Neural crest cell (in vitro differentiated cells): Measurements from ENCODE around the gene FKBP5. TPM values are rescaled to one million over a fixed set of nuclear protein-coding genes. Genes with fewer than 3 reads are reported as not detected.

Source experiments
- DNase-seq: peaks from one replicate; pipeline ENCODE4 v3.0.0; 2021; ENCODE audit warnings: low read depth, mixed read lengths, low spot score
- H3K27ac Mint-ChIP-seq: one replicate; pipeline ENCODE4 v1.8.0; 2021; ENCODE audit warnings: mild to moderate bottlenecking, mixed read lengths; ENCODE audit not compliant: unreplicated experiment
- H3K27me3 Mint-ChIP-seq: 2 replicates; pipeline ENCODE4 v1.8.0; 2021; ENCODE audit warnings: low read depth, mild to moderate bottlenecking, mixed read lengths
- H3K36me3 Mint-ChIP-seq: 2 replicates; pipeline ENCODE4 v1.8.0; 2021; ENCODE audit warnings: low read depth, mild to moderate bottlenecking, mixed read lengths
- H3K4me1 Mint-ChIP-seq: 2 replicates; pipeline ENCODE4 v1.8.0; 2021; ENCODE audit warnings: mixed read lengths
- H3K4me3 Mint-ChIP-seq: one replicate; pipeline ENCODE4 v1.8.0; 2021; ENCODE audit warnings: mild to moderate bottlenecking, mixed read lengths
- H3K9me3 Mint-ChIP-seq: 2 replicates; pipeline ENCODE4 v1.8.0; 2021; ENCODE audit warnings: mixed read lengths
- CTCF ChIP-seq: fragments of 200-600 bp; sonication (generic); conservative IDR thresholded peaks from 2 replicates; pipeline ENCODE4 v1.5.0; 2021; ENCODE audit warnings: antibody characterized with exemption, mild to moderate bottlenecking
- total RNA-seq: library from RNA; stranded (reverse); gene quantifications from 2 replicates; pipeline ENCODE4 v1.2.1, GENCODE V29; 2021

The FKBP5 gene
- total RNA-seq, 1 donor from 2014 or later = 39.6 TPM

DNA sequence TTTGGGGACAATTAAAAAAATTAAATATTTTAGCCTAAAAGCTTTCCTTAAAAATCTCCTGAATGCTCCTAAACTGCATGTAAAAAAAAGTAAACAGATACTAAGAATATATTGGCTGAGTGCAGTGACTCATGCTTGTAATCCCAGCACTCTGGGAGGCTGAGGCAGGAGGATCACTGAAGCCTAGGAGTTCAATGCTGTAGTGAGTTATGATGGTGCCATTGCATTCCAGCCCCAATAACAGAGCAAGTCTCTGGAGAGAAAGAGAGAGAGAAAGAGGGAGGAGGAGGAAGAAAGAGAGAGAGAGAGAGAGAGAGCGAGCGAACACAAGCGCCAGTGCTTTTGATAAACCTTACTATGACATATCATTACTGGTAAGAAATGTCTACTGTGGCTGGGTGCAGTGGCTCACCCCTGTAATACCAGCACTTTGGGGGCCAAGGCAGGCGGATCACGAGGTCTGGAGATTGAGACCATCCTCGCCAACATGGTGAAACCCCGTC, 58.8 kb downstream of the FKBP5 start:
- DNase-seq = no peak
- no peaks in the 10 kb centered on the region for H3K4me1 Mint-ChIP-seq
- no peaks in the 10 kb centered on the region for H3K27me3 Mint-ChIP-seq
- no peak overlapping the region for H3K27ac Mint-ChIP-seq
- H3K4me3 Mint-ChIP-seq = no peak overlapping the region
- H3K9me3 Mint-ChIP-seq = no peaks in the 10 kb centered on the region
- no peak for TF ChIP-seq CTCF
- H3K36me3 Mint-ChIP-seq = peaks cover 7% of the 10 kb centered on the region

GRCh38 chr6:35626401-35626800, 62.3 kb downstream of the FKBP5 start:
- Mint-ChIP-seq H3K9me3 (no peaks in the 10 kb centered on the region), H3K36me3 (peaks cover 11% of the 10 kb centered on the region), H3K27me3 (no peaks in the 10 kb centered on the region), H3K27ac (no peak overlapping the region), H3K4me1 (no peaks in the 10 kb centered on the region), H3K4me3 (no peak overlapping the region)
- no peak for TF ChIP-seq CTCF
- no peak for DNase-seq

- H3K9me3 Mint-ChIP-seq = no peaks in the 10 kb centered on the region
- TF ChIP-seq CTCF = peak; percentile 54
- DNase-seq = no peak
- peaks cover 7% of the 10 kb centered on the region for H3K36me3 Mint-ChIP-seq
- H3K4me3 Mint-ChIP-seq = no peak overlapping the region
- no peaks in the 10 kb centered on the region for H3K4me1 Mint-ChIP-seq
- no peak overlapping the region for H3K27ac Mint-ChIP-seq
- no peaks in the 10 kb centered on the region for H3K27me3 Mint-ChIP-seq
These were observed 64.2 kb downstream of the FKBP5 start for GRCh38 chr6:35624341-35625070.

GRCh38 chr6:35622283-35622682, 66.4 kb downstream of the FKBP5 start:
- H3K36me3 Mint-ChIP-seq = peaks cover 7% of the 10 kb centered on the region
- no peaks in the 10 kb centered on the region for H3K9me3 Mint-ChIP-seq
- H3K27me3 Mint-ChIP-seq = no peaks in the 10 kb centered on the region
- H3K4me1 Mint-ChIP-seq = no peaks in the 10 kb centered on the region
- H3K27ac Mint-ChIP-seq = no peak overlapping the region
- no peak for DNase-seq
- no peak overlapping the region for H3K4me3 Mint-ChIP-seq
- TF ChIP-seq CTCF = no peak

- peaks cover 4% of the 10 kb centered on the region for H3K36me3 Mint-ChIP-seq
- no peak overlapping the region for H3K27ac Mint-ChIP-seq
- H3K9me3 Mint-ChIP-seq = no peaks in the 10 kb centered on the region
- TF ChIP-seq CTCF = no peak
- no peak overlapping the region for H3K4me3 Mint-ChIP-seq
- DNase-seq = no peak
- H3K27me3 Mint-ChIP-seq = no peaks in the 10 kb centered on the region
- H3K4me1 Mint-ChIP-seq = no peaks in the 10 kb centered on the region
These were observed 68.0 kb downstream of the FKBP5 start for GRCh38 chr6:35620706-35621105.
